GM12878 (cell line): ENCODE measurements around the gene ITGA11. TPM values are rescaled to one million over a fixed set of nuclear protein-coding genes. Genes with fewer than 3 reads are reported as not detected.

Experiments
- ATAC-seq: fragments of 200-7000 bp; cut with Tn5 transposase; 3 replicates; pipeline ENCODE4 v1.9.1; 2020; ENCODE audit warnings: mild to moderate bottlenecking, moderate library complexity
- BruUV-seq: library from RNA; stranded (reverse); fragments of 400-500 nt; replicated peaks from 2 replicates; lab custom pipeline; 2021; lab: Mats Ljungman, UMichigan
- CTCF ChIA-PET: fragments of 300-600 bp; sonication (Branson Sonifier 250); formaldehyde crosslinking; extraction: SDS; loops from one replicate; lab custom pipeline; 2021; ENCODE audit warnings: inconsistent platforms; lab: Yijun Ruan, JAX
- POLR2A ChIA-PET: fragments of 350-600 bp; formaldehyde crosslinking; extraction: SDS; loops from one replicate; lab custom pipeline; 2021; ENCODE audit warnings: inconsistent platforms; lab: Charles Lee
- RAD21 ChIA-PET: fragments of 300-600 bp; sonication (Branson Sonifier 250); formaldehyde crosslinking; loops from one replicate; lab custom pipeline; 2023; ENCODE audit warnings: antibody characterized with exemption; ENCODE audit not compliant: unreplicated experiment; lab: Charles Lee
- SMC1A ChIA-PET: fragments of 300-600 bp; sonication (Branson Sonifier 250); formaldehyde crosslinking; loops from one replicate; lab custom pipeline; 2023; ENCODE audit not compliant: unreplicated experiment, uncharacterized antibody; lab: Charles Lee
- DNase-seq: peaks from one replicate; pipeline ENCODE4 v3.0.0-alpha.2; 2011; ENCODE audit warnings: low read depth, low spot score
- FAIRE-seq: peaks from 3 replicates; lab custom pipeline; 2011; peaks lifted over from hg19 to GRCh38; lab: Jason Lieb, UNC
- H2AFZ ChIP-seq: 2 replicates; pipeline ENCODE4 v1.6.0; 2011; ENCODE audit warnings: low read depth, low read length, control low read depth; ENCODE audit not compliant: control insufficient read depth
- H3K27ac ChIP-seq: 2 replicates; pipeline ENCODE4 v1.5.1; 2011; ENCODE audit warnings: control low read depth; ENCODE audit not compliant: control insufficient read depth, insufficient read depth
- H3K27me3 ChIP-seq, 2 experiments: replicated peaks in 1 of 2; 2 replicates each; pipeline versions ENCODE4 v1.6.0 to v1.6.1; 2011; ENCODE audit warnings: low read length in 1 of 2; ENCODE audit not compliant: control insufficient read depth in 2 of 2, insufficient read depth in 2 of 2
- H3K36me3 ChIP-seq, 2 experiments: 2 replicates each; pipeline ENCODE4 v1.5.1; 2011; ENCODE audit warnings: low read length in 1 of 2; ENCODE audit not compliant: control insufficient read depth in 2 of 2, insufficient read depth in 2 of 2
- H3K4me1 ChIP-seq: 2 replicates; pipeline ENCODE4 v1.6.1; 2011; ENCODE audit warnings: mild to moderate bottlenecking, low read length, moderate library complexity, mixed read lengths; ENCODE audit not compliant: control insufficient read depth, insufficient read depth
- H3K4me2 ChIP-seq: 2 replicates; pipeline ENCODE4 v1.6.0; 2011; ENCODE audit warnings: control low read depth; ENCODE audit not compliant: control insufficient read depth, insufficient read depth
- H3K4me3 ChIP-seq: fragments of 200-600 bp; sonication (generic); 2 replicates; pipeline ENCODE4 v1.5.1; 2016
- H3K79me2 ChIP-seq: 2 replicates; pipeline ENCODE4 v1.6.0; 2011; ENCODE audit warnings: low read length; ENCODE audit not compliant: control insufficient read depth, insufficient read depth
- H3K9ac ChIP-seq: 2 replicates; pipeline ENCODE4 v1.8.0; 2011; ENCODE audit warnings: low read length, control low read depth, mixed read lengths; ENCODE audit not compliant: control insufficient read depth, insufficient read depth
- H3K9me3 ChIP-seq: replicated peaks from 3 replicates; pipeline ENCODE4 v1.5.1; 2011; ENCODE audit warnings: mild to moderate bottlenecking, low read length; ENCODE audit not compliant: control insufficient read depth, insufficient read depth
- H4K20me1 ChIP-seq: 2 replicates; pipeline ENCODE4 v1.6.0; 2011; ENCODE audit not compliant: control insufficient read depth, insufficient read depth
- ASH2L ChIP-seq: fragments of 300-600, 200-600 bp; sonication (generic); IDR thresholded peaks from 2 replicates; pipeline ENCODE4 v1.6.1; 2017; ENCODE audit warnings: low read depth, mild to moderate bottlenecking, borderline replicate concordance
- CBX5 ChIP-seq: sonication (generic); IDR thresholded peaks from 2 replicates; pipeline ENCODE4 v1.6.1; 2016; ENCODE audit warnings: low read depth, moderate library complexity, mild to moderate bottlenecking, inconsistent platforms
- CHD4 ChIP-seq: fragments of 200-600 bp; sonication (generic); IDR thresholded peaks from 2 replicates; pipeline ENCODE4 v1.6.1; 2016; ENCODE audit warnings: mild to moderate bottlenecking
- HDAC2 ChIP-seq: fragments of 200-600 bp; sonication (generic); IDR thresholded peaks from 2 replicates; pipeline ENCODE4 v1.6.1; 2017
- NFIC ChIP-seq: IDR thresholded peaks from 2 replicates; pipeline ENCODE4 v1.6.1; 2012; ENCODE audit warnings: low read depth, mild to moderate bottlenecking, inconsistent platforms, low read length, moderate library complexity
- PML ChIP-seq: IDR thresholded peaks from 2 replicates; pipeline ENCODE4 v1.6.1; 2012; ENCODE audit warnings: low read length, inconsistent platforms
- RELA ChIP-seq: fragments of 450-650 bp; IDR thresholded peaks from 2 replicates; pipeline ENCODE4 v1.8.0; 2014; ENCODE audit warnings: borderline replicate concordance; ENCODE audit not compliant: partially characterized antibody
- RUNX3 ChIP-seq: IDR thresholded peaks from 2 replicates; pipeline ENCODE4 v1.6.1; 2012; ENCODE audit warnings: low read length, inconsistent platforms
- SUPT20H ChIP-seq: IDR thresholded peaks from 2 replicates; pipeline ENCODE4 v1.6.1; 2011; ENCODE audit warnings: low read depth, mild to moderate bottlenecking, low read length, moderate library complexity, borderline replicate concordance; ENCODE audit not compliant: control insufficient read depth
- WGBS: methylation state at CpG from one replicate; pipeline ENCODE4 v1.1.6; 2016; ENCODE audit warnings: low lambda C conversion rate; ENCODE audit not compliant: insufficient replicate concordance, insufficient coverage; ENCODE audit errors: missing lambda C conversion rate; 5-methylcytosine and 5-hydroxymethylcytosine counted together
- in situ Hi-C: fragments of 300-500 bp; cut with MboI; formaldehyde crosslinking; loops from 9 replicates; pipeline ENCODE4 v1.14.3; 2018; ENCODE audit warnings: mixed read lengths
- intact Hi-C: fragments of 100-400 bp; cut with micrococcal nuclease; formaldehyde crosslinking; loops from one replicate; pipeline ENCODE4 v1.14.2; 2022; ENCODE audit not compliant: unreplicated experiment
- polyA plus RNA-seq, 11 experiments: library from polyadenylated mRNA; depleted of rRNA in 4 of 11; unstranded in 6 of 11; stranded (reverse) in 5 of 11; fragments of >200 nt; fragmentation: Nextera tagmentation in 4 of 11; fragmentation: Illumina TruSeq in 1 of 11; extraction: Ambion mirVana in 4 of 11; extraction: Trizol in 1 of 11; gene quantifications; 1 replicate in 1 of 11; 2 replicates in 10 of 11; pipeline versions ENCODE4 v1.2.1 to v1.2.3, GENCODE V29; 2011 to 2016; ENCODE audit warnings: inconsistent platforms in 2 of 11, missing spikeins in 2 of 11, low read depth in 1 of 11
- total RNA-seq, 4 experiments: library from RNA; depleted of rRNA in 3 of 4; stranded (reverse); fragments of >200 nt in 3 of 4; fragmentation: Illumina TruSeq in 1 of 4; extraction: Trizol in 1 of 4; gene quantifications; 2 replicates each; pipeline versions ENCODE4 v1.2.1 to v1.2.3, GENCODE V29; 2013 to 2021
- TF ChIP-seq, protein P1 (sequence below): fragments of 450-650 bp; IDR thresholded peaks from 2 replicates; pipeline ENCODE4 v1.6.1; 2017; ENCODE audit warnings: antibody characterized with exemption, mild to moderate bottlenecking, moderate library complexity
- TF ChIP-seq, protein P2 (sequence below): fragments of 150-350 bp; IDR thresholded peaks from 2 replicates; pipeline ENCODE4 v1.6.1; 2016; ENCODE audit warnings: low read depth, low read length
- TF ChIP-seq, protein P3 (sequence below): fragments of 450-650 bp; IDR thresholded peaks from 2 replicates; pipeline ENCODE4 v1.6.1; 2016; ENCODE audit warnings: mild to moderate bottlenecking

ITGA11 gene
- total and polyA plus RNA-seq, 10 of the 15 experiments (the other 5 are each of a cell fraction or from before 2014, with no cell fraction given): under 0.01 to 0.36 (median 0.13) TPM; not detected in 1

DNA sequence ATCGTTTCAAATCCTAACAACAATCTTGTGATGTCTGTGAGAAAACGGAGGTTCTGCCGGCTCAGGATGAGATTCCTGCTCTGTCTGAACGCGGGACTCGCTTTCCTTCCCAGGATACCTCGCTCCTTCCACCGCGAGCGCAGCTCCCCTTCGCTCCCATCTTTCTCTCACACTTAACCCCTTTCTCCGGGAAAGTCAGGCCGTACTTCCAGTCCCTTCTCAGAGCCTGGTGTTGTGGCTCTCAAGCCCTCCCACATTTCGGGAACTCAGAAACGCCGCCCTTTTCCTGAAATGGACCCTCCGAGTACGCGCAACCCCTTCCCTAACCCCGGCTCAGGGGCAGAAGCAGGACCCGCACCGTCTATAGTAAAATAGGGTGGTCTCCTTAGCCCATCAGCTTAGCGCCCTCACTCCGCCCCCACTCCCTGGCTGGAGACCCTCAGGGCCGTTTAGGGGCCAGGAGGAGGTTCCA, 154.8 kb downstream of the ITGA11 start (continued):
- no peak for TF ChIP-seq CHD4
- TF ChIP-seq ASH2L: no peak

DNA sequence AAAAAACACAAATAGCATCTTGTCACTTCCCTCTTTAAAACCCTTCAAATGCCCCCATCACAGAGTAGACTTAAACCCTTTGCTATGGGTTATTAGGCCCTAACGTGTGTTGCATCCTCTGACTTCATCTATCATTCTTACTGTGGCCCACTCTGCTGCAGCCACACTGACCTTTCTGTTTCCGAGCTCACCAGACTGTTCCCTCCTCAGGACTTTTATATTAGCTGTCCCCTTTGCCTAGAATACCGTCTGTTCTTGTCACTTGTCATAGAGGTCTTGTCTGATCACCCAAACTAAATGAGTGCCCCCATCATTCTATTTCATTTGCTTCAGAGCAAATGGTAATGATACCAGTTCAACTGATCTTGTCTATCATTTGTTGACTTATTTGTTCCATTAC, 155.3 kb downstream of the ITGA11 start:
- no peaks in the 10 kb centered on the region for H3K36me3 ChIP-seq
- intact Hi-C loops: loop anchor here (1.0 kb wide), 1 partner anchor 23 kb away; no protein-coding TSS in a partner anchor
- peak overlapping the region; percentile 79 for H2AFZ ChIP-seq
- WGBS: 99% methylated on average over 3 of the region's 3 CpGs
- ATAC-seq: no peak
- no peak for FAIRE-seq
- H3K4me1 ChIP-seq: peaks cover 5% of the 10 kb centered on the region
- BruUV-seq: no TSS peak
- CTCF ChIA-PET: interaction anchor here (0.6 to 2.5 kb wide), 3 partner anchors 24 to 286 kb away, joined by 4 to 11 read pairs (median 7); no protein-coding TSS in a partner anchor
- peak overlapping the region; percentile 98 for H3K4me3 ChIP-seq
- H3K27me3 ChIP-seq: no peaks in the 10 kb centered on the region
- DNase-seq: no peak
- H4K20me1 ChIP-seq: no peaks in the 10 kb centered on the region
- in situ Hi-C loops: no loop called here
- H3K79me2 ChIP-seq: peaks cover 40% of the 10 kb centered on the region
- peak overlapping the region; percentile 95 for H3K4me2 ChIP-seq
- peak overlapping the region; percentile 91 for H3K27ac ChIP-seq
- H3K9ac ChIP-seq: peak overlapping the region; percentile 85
- POLR2A ChIA-PET: interaction anchor here (1.2 to 1.8 kb wide), 2 partner anchors 48 to 222 kb away, joined by 3 to 8 read pairs; partner anchors contain the start of gene CLN6
- no peaks in the 10 kb centered on the region for H3K9me3 ChIP-seq
- SMC1A ChIA-PET: interaction anchor here (0.9 to 1.0 kb wide), 2 partner anchors 21 to 46 kb away, joined by 3 to 4 read pairs; no protein-coding TSS in a partner anchor
- RAD21 ChIA-PET: interaction anchor here (1.4 kb wide), 2 partner anchors 30 to 49 kb away, joined by 3 to 4 read pairs; no protein-coding TSS in a partner anchor
- TF ChIP-seq CBX5: no peak
- no peak for TF ChIP-seq HDAC2
- TF ChIP-seq SUPT20H: no peak
- TF ChIP-seq, protein P1, sequence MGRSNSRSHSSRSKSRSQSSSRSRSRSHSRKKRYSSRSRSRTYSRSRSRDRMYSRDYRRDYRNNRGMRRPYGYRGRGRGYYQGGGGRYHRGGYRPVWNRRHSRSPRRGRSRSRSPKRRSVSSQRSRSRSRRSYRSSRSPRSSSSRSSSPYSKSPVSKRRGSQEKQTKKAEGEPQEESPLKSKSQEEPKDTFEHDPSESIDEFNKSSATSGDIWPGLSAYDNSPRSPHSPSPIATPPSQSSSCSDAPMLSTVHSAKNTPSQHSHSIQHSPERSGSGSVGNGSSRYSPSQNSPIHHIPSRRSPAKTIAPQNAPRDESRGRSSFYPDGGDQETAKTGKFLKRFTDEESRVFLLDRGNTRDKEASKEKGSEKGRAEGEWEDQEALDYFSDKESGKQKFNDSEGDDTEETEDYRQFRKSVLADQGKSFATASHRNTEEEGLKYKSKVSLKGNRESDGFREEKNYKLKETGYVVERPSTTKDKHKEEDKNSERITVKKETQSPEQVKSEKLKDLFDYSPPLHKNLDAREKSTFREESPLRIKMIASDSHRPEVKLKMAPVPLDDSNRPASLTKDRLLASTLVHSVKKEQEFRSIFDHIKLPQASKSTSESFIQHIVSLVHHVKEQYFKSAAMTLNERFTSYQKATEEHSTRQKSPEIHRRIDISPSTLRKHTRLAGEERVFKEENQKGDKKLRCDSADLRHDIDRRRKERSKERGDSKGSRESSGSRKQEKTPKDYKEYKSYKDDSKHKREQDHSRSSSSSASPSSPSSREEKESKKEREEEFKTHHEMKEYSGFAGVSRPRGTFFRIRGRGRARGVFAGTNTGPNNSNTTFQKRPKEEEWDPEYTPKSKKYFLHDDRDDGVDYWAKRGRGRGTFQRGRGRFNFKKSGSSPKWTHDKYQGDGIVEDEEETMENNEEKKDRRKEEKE: no peak
- TF ChIP-seq RUNX3: no peak
- TF ChIP-seq, protein P2, sequence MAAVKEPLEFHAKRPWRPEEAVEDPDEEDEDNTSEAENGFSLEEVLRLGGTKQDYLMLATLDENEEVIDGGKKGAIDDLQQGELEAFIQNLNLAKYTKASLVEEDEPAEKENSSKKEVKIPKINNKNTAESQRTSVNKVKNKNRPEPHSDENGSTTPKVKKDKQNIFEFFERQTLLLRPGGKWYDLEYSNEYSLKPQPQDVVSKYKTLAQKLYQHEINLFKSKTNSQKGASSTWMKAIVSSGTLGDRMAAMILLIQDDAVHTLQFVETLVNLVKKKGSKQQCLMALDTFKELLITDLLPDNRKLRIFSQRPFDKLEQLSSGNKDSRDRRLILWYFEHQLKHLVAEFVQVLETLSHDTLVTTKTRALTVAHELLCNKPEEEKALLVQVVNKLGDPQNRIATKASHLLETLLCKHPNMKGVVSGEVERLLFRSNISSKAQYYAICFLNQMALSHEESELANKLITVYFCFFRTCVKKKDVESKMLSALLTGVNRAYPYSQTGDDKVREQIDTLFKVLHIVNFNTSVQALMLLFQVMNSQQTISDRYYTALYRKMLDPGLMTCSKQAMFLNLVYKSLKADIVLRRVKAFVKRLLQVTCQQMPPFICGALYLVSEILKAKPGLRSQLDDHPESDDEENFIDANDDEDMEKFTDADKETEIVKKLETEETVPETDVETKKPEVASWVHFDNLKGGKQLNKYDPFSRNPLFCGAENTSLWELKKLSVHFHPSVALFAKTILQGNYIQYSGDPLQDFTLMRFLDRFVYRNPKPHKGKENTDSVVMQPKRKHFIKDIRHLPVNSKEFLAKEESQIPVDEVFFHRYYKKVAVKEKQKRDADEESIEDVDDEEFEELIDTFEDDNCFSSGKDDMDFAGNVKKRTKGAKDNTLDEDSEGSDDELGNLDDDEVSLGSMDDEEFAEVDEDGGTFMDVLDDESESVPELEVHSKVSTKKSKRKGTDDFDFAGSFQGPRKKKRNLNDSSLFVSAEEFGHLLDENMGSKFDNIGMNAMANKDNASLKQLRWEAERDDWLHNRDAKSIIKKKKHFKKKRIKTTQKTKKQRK: no peak
- no peak for TF ChIP-seq RELA
- no peak for TF ChIP-seq PML
- no peak for TF ChIP-seq NFIC
- TF ChIP-seq, protein P3, sequence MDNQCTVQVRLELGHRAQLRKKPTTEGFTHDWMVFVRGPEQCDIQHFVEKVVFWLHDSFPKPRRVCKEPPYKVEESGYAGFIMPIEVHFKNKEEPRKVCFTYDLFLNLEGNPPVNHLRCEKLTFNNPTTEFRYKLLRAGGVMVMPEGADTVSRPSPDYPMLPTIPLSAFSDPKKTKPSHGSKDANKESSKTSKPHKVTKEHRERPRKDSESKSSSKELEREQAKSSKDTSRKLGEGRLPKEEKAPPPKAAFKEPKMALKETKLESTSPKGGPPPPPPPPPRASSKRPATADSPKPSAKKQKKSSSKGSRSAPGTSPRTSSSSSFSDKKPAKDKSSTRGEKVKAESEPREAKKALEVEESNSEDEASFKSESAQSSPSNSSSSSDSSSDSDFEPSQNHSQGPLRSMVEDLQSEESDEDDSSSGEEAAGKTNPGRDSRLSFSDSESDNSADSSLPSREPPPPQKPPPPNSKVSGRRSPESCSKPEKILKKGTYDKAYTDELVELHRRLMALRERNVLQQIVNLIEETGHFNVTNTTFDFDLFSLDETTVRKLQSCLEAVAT: no peak
